Measurements from ENCODE around the gene ITPR3.

The ITPR3 gene

GRCh38 chr6:33719326-33719987, 98.3 kb downstream of the ITPR3 start:
- no peak for DNase-seq (ENCODE audit: low read depth)
- no peak overlapping the region for H3K4me3 ChIP-seq (ENCODE audit: low read depth, low read length)
- TF ChIP-seq CTCF (IDR thresholded peaks at IDR 0.05; ENCODE audit: insufficient read depth, low read depth, low read length, missing control alignments), result no peak

- DNase-seq (ENCODE audit: low read depth), result peak; percentile 34
- no peak for TF ChIP-seq CTCF (IDR thresholded peaks at IDR 0.05; ENCODE audit: insufficient read depth, low read depth, low read length, missing control alignments)
- H3K4me3 ChIP-seq (ENCODE audit: low read depth, low read length), result no peak overlapping the region
Measured at GRCh38 chr6:33720998-33721397, 99.9 kb downstream of the ITPR3 start.

GRCh38 chr6:33721508-33721907, 100.4 kb downstream of the ITPR3 start:
- no peak for TF ChIP-seq CTCF (IDR thresholded peaks at IDR 0.05; ENCODE audit: insufficient read depth, low read depth, low read length, missing control alignments)
- no peak overlapping the region for H3K4me3 ChIP-seq (ENCODE audit: low read depth, low read length)
- DNase-seq (ENCODE audit: low read depth), result no peak

- TF ChIP-seq CTCF (IDR thresholded peaks at IDR 0.05; ENCODE audit: insufficient read depth, low read depth, low read length, missing control alignments), result no peak
- no peak overlapping the region for H3K4me3 ChIP-seq (ENCODE audit: low read depth, low read length)
- no peak for DNase-seq (ENCODE audit: low read depth)
Measured at GRCh38 chr6:33722103-33722623, 101.0 kb downstream of the ITPR3 start.

- H3K4me3 ChIP-seq (ENCODE audit: low read depth, low read length), result no peak overlapping the region
- no peak for DNase-seq (ENCODE audit: low read depth)
- TF ChIP-seq CTCF (IDR thresholded peaks at IDR 0.05; ENCODE audit: insufficient read depth, low read depth, low read length, missing control alignments), result no peak
Measured at GRCh38 chr6:33723371-33724085, 102.4 kb downstream of the ITPR3 start.

- DNase-seq (ENCODE audit: low read depth), result no peak
- no peak for TF ChIP-seq CTCF (IDR thresholded peaks at IDR 0.05; ENCODE audit: insufficient read depth, low read depth, low read length, missing control alignments)
- no peak overlapping the region for H3K4me3 ChIP-seq (ENCODE audit: low read depth, low read length)
Measured at GRCh38 chr6:33724102-33725023, 103.2 kb downstream of the ITPR3 start.

Measured in GM12865 (cell line).